HUDEP-2 (cell line): ENCODE data around the gene CLPTM1.

Experiments used
- DNase-seq, 76 experiments: peaks; one replicate each; lab custom pipeline; 2025; ENCODE audit not compliant: unreplicated experiment in 76 of 76; lab: John Stamatoyannopoulos, UW

Gene CLPTM1

GRCh38 chr19:45005787-45006186, 50.6 kb downstream of the CLPTM1 start:
- DNase-seq = no peak

GRCh38 chr19:45008552-45008951, 53.4 kb downstream of the CLPTM1 start:
- no peak for DNase-seq

GRCh38 chr19:45009625-45010255, 54.6 kb downstream of the CLPTM1 start:
- DNase-seq = no peak

- peak in 1 of 76 experiments; percentile 6 for DNase-seq
Observed at GRCh38 chr19:45010306-45010705, 55.1 kb downstream of the CLPTM1 start.

- no peak for DNase-seq
Observed at GRCh38 chr19:45011959-45012358, 56.8 kb downstream of the CLPTM1 start.

GRCh38 chr19:45016388-45017314, 61.5 kb downstream of the CLPTM1 start:
- DNase-seq = peak in 70 of 76 experiments; percentile 25 to 86 (median 66)

- no peak for DNase-seq
Observed at GRCh38 chr19:45019187-45019586, 64.0 kb downstream of the CLPTM1 start.

- no peak for DNase-seq
Observed at GRCh38 chr19:45020071-45020470, 64.9 kb downstream of the CLPTM1 start.

- DNase-seq = no peak
Observed at GRCh38 chr19:45021971-45022370, 66.8 kb downstream of the CLPTM1 start.

GRCh38 chr19:45023048-45023447, 67.9 kb downstream of the CLPTM1 start:
- DNase-seq = no peak

- no peak for DNase-seq
Observed at GRCh38 chr19:45025264-45025663, 70.1 kb downstream of the CLPTM1 start.

GRCh38 chr19:45027371-45027770, 72.2 kb downstream of the CLPTM1 start:
- DNase-seq = no peak

- no peak for DNase-seq
Observed at GRCh38 chr19:45030825-45031224, 75.6 kb downstream of the CLPTM1 start.

- no peak for DNase-seq
Observed at GRCh38 chr19:45032421-45032820, 77.2 kb downstream of the CLPTM1 start.

- no peak for DNase-seq
Observed at GRCh38 chr19:45035755-45036154, 80.6 kb downstream of the CLPTM1 start.

- no peak for DNase-seq
Observed at GRCh38 chr19:45037393-45038169, 82.4 kb downstream of the CLPTM1 start.

- peak in 75 of 76 experiments; percentile 43 to 95 (median 87) for DNase-seq
Observed at GRCh38 chr19:45038931-45039893, 84.0 kb downstream of the CLPTM1 start, which contains the start of gene CLASRP. Gene CLASRP (plus strand): TSS chr19:45039045. CDS start chr19:45040213, 1,168 bp downstream.

- no peak for DNase-seq
Observed at GRCh38 chr19:45040059-45040771, 85.0 kb downstream of the CLPTM1 start.

- no peak for DNase-seq
Observed at GRCh38 chr19:45041125-45041524, 85.9 kb downstream of the CLPTM1 start.
